PFSK-1 (cell line): ENCODE results near the gene ACVR1.

Source experiments
- POLR2AphosphoS5 ChIP-seq: IDR thresholded peaks from 2 replicates; pipeline ENCODE4 v1.6.1; 2012; ENCODE audit warnings: low read depth, mild to moderate bottlenecking, control low read depth, low read length, moderate library complexity
- REST ChIP-seq, 2 experiments: IDR thresholded peaks; 2 replicates each; pipeline versions ENCODE4 v1.6.1 to v1.8.0; 2011 to 2012; ENCODE audit warnings: low read depth in 2 of 2, low read length in 2 of 2, control low read depth in 1 of 2, inconsistent platforms in 1 of 2, mild to moderate bottlenecking in 1 of 2, moderate library complexity in 1 of 2; ENCODE audit not compliant: insufficient read depth in 1 of 2
- SIN3A ChIP-seq: IDR thresholded peaks from 2 replicates; pipeline ENCODE4 v1.6.1; 2012; ENCODE audit warnings: mild to moderate bottlenecking, low read length, moderate library complexity, borderline replicate concordance; ENCODE audit not compliant: insufficient read depth
- TAF1 ChIP-seq: IDR thresholded peaks from 2 replicates; pipeline ENCODE4 v1.6.1; 2012; ENCODE audit warnings: low read length, control low read depth, borderline replicate concordance; ENCODE audit not compliant: insufficient read depth

- TF ChIP-seq SIN3A (no peak), POLR2AphosphoS5 (no peak), REST (IDR thresholded peaks at IDR 0.05; ENCODE audit: insufficient read depth in 1 of 2, low read depth in 2 of 2, low read length in 2 of 2) (no peak), TAF1 (no peak)
Observed at GRCh38 chr2:157849591-157849990, 26.5 kb downstream of the ACVR1 start.
